T1000 (cell line): ENCODE results near the gene TOGARAM2.

ENCODE experiments used
- DNase-seq: peaks from one replicate; lab custom pipeline; 2025; ENCODE audit warnings: mixed read lengths; lab: John Stamatoyannopoulos, UW

The TOGARAM2 gene

DNA sequence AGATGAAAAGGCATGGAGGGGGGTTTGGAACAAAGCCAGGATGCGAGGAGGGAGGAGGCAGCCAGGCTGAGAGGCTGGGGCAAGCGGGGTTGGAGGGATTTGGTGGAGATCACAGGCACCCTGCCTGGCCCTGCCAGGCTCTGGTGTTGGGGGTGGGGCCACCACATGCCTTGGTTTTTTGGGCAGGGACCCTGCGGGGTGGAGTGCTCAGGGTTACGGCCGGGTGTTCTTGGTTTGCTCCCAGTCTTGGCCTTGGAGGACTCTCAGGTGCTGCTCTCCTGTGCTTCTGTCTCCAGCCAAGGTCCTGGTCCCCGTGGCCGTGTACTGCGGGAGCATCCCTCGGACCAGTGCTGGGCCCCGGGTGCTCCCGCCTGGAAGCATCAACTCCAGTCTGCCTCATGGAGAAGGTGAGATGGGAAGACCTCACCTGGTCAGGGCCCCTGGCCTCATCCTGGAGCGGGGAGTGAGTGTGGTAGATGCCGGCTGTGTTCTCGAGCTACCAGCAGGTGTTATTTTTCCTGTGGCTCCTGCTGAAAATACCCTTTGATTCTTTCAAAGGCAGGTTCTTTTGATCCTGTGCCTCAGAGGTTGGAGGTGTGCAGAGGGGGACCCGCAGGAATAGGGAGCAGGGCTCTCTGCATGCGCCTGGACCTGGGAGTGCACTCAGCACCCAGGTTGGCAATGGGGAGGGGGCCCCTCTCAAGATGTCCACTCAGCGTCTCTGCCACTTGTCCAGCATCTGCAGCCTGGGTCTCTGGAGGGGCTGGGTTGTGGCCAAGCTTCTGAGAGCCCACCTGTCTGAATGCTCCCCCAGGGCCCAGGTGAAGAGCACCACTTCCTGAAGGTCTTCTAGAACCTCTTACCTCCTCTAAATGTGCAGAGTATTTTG lies 17.0 kb downstream of the TOGARAM2 start:
- DNase-seq = no peak

DNA sequence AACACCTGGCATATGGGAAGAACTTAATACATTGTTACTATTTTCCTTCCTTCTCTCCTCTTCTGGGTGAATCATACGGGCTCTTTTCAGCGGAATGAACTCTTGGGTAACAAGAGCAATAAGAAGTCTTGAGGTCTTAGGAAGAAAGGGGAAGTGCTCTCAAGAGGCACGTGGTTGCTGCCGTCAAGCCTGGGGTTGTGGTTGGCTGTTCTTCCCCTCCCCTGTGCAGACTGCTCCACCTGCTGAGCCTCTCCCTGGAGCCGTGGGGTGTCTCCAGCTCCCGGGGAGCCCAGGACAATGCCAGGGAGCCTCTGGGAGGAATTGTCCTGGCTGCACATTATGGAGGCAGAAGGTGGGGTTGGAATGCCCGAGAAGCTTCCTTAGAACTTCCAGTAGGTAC lies 19.4 kb downstream of the TOGARAM2 start:
- DNase-seq = no peak

DNA sequence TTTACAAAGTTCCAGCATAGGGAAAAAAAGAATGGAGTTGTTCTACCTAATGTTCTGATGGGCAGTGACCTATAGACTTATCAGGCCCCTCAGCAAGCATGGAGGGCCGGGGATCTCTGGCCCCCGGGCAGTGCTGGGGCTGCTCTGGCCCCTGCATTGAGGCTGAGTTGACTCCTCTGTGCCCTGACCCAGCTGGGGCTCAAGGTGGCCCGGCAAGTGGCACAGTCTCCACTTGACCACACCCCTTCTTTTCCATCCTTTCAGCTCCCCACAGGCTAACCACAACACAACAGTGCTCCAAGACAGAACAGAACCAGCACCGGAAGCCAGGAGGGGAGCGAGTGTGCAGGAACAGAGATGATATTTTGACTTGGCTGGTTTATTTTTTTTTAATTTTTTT lies 19.9 kb downstream of the TOGARAM2 start:
- no peak for DNase-seq

GRCh38 chr2:29001806-29002205 lies 20.7 kb downstream of the TOGARAM2 start:
- no peak for DNase-seq

DNA sequence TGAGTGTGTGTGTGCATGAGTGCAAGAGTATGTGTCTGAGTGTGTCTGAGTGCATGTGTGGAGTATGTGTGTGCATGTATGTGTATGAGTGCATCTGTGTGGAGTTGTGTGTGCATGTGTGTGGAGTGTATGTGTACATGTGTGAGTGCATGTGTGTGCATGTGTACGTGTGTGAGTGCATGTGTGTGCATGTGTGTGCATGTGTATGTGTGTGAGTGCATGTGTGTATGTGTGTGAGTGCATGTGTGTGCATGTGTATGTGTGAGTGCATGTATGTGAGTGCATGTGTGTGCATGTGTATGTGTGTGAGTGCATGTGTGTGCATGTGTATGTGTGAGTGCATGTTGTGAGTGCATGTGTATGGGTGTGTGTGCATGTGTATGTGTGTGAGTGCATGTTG lies 23.7 kb downstream of the TOGARAM2 start:
- DNase-seq = no peak

GRCh38 chr2:29005331-29005730 lies 24.2 kb downstream of the TOGARAM2 start:
- no peak for DNase-seq

- DNase-seq = no peak
Observed at GRCh38 chr2:29006092-29006979, 25.2 kb downstream of the TOGARAM2 start.

GRCh38 chr2:29006980-29007301 lies 25.8 kb downstream of the TOGARAM2 start:
- DNase-seq = no peak

DNA sequence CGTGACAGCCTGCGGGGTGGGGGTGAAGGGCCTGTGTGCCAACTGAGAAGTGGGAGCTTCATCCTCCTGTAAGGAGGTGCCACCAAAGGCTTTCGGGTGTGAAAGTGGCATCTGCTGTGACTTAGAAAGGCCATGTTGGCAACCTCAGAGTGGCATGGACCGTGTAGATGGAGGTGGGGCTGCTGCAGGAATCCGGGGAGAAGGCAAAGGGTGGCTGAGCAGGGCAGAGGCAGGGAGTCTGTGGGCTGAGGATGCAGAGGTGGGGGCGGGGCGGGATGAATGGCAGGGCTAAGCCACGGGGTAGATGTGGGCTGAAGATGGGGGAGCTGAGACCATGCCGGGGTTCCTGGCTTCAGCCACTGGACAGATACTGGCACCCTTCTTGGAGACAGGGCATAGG lies 28.2 kb downstream of the TOGARAM2 start:
- no peak for DNase-seq

GRCh38 chr2:29009711-29010677 lies 28.9 kb downstream of the TOGARAM2 start:
- no peak for DNase-seq

DNA sequence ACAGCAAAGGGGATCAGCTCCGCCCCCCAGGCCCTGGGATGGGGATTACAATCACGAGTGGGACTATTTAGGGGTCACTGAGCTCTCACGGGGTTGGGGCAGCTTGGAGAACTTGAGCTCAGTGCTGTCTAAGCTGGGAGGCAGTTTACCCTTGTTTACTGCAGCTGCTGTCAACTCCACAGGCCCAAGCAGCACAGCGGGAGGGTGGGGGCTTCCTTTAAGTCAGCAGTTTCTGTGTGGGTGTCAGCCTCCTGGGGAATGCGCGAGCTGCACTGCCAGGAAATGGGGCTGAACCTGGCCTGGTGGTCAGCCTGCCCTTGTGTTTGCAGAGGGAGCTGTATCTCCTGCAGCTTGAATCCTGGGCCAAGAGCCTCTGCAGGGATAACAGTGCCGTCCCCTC lies 29.8 kb downstream of the TOGARAM2 start:
- DNase-seq = no peak

DNA sequence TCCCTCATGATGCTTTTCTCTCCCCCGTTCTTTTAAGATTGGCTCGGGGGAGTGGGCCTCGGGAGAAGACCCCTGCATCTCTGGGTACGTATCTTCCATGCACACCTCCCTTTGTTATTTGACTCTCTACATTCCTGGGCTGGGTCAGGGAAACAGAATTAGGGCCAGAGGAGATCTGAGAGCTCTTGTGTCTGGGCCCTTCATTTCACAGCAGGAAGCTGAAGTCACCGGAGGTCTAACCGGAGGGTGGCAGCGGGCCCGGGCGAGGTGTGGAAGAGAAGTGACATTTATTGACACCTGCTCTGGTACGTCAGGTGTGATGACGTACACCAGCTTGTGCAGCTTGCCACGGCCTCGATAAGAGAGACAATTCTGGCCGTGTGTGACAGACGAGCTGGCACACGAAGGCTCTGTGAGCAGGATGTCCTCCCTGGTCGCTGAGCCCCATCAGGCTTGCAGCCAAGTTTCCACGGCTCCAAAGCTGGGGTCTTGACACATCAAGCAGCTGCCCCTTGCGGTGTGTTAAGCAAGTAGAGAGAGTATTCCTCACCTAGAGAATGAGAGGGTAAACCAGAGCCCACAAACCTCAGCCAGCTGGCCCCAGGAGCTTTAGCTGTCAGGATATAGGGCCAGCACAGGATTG lies 30.4 kb downstream of the TOGARAM2 start:
- DNase-seq = no peak

DNA sequence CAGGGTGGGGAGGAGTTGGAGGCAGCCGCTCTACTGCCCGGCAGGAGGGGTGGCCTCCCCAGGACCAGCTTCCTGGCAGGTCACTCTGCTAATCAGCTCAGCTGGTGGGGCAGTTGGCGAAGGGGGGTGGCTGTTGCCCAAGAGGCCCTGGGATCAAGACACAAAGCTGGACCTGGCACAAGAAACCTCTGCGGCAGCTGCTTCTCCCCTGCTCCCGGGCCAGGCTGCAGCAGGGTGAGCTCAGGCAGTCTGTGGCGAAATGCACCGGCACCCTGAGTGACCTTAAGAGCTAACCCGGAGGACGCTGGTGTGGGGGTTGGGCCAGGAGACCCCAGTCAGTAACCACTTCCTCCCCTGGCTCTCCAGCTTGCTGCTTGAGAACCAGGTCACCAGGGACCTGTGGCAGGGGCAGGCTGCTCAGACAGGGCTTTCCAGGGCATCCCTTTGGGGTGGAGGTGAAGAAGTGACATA lies 31.1 kb downstream of the TOGARAM2 start:
- DNase-seq = no peak

- DNase-seq = no peak
Observed at GRCh38 chr2:29013057-29013780, 32.1 kb downstream of the TOGARAM2 start.

DNA sequence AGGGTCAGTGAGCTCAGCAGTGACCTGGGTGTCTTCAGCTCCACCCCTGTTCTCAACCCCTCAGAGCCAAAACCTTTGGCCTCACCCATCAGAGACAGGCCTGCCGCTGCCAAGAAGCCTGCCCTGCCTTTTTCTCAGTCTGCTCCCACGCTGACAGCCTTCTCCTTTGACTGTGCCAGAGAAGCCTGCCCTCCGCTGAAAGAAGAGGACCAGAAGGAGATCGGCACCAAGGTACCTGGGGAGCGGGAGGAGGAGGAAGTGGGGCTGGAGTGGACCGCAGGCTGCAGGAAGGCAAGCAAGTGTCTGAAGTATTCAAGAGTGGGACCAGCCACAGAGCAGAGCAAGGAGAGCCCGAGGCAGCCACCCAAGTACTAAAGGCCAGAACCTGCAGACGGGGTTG lies 33.2 kb downstream of the TOGARAM2 start:
- no peak for DNase-seq

GRCh38 chr2:29014811-29015421 lies 33.8 kb downstream of the TOGARAM2 start:
- no peak for DNase-seq

- DNase-seq = no peak
Observed at GRCh38 chr2:29015701-29016470, 34.8 kb downstream of the TOGARAM2 start.

GRCh38 chr2:29016504-29016903 lies 35.4 kb downstream of the TOGARAM2 start:
- DNase-seq = no peak

- DNase-seq = no peak
Observed at GRCh38 chr2:29017716-29018435, 36.8 kb downstream of the TOGARAM2 start.
